Iris pigment epithelial cell (primary cell): ENCODE results near the gene GCAT.
"Not testable (repeated sequence)": the region's sequence is repeated elsewhere in the genome, so short reads cannot be mapped to it uniquely, and the experiment has no call there.

Experiments
- DNase-seq: peaks from one replicate; pipeline ENCODE4 v3.0.0-alpha.2; 2011; ENCODE audit warnings: low read depth

Gene GCAT

DNA sequence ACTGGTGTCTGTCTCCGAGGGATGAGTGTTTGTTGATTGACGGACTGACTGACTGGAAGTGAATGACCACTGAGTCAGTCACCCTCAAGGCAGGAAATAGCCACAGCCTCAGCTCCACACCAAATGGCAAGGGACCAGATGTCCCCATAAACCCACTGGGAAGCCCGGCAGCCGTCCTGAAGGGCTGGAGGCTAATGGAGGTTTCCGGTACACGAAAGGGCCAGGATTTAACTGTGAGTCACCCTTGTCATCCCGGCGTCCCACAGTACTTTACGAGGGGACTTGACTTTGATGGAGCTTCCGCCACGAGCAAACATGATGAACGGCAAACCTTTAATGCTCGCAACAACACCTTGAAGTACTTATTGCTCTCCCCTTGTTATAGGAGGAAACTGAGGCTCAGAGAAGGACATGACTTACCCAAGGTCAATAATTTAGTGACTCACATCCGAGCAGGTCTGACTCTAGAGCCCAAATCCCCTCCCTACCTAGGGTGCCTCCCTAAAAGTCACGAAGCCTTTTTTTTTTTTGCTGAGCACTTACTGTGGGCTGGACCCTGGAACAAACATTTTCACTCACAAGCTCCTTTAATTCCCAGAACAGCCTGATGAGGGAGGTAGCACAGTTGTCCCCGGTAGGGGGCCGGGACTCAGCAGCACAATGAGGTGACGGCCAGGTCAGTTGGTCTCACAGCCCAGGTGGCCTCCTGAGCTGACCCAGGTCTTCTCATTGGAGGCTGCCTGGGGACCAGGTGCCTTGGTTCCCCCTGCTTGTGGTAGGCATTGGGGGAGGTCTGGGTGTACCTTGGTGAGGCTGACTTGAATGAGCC, 25.2 kb upstream of the GCAT start:
- DNase-seq: no peak

DNA sequence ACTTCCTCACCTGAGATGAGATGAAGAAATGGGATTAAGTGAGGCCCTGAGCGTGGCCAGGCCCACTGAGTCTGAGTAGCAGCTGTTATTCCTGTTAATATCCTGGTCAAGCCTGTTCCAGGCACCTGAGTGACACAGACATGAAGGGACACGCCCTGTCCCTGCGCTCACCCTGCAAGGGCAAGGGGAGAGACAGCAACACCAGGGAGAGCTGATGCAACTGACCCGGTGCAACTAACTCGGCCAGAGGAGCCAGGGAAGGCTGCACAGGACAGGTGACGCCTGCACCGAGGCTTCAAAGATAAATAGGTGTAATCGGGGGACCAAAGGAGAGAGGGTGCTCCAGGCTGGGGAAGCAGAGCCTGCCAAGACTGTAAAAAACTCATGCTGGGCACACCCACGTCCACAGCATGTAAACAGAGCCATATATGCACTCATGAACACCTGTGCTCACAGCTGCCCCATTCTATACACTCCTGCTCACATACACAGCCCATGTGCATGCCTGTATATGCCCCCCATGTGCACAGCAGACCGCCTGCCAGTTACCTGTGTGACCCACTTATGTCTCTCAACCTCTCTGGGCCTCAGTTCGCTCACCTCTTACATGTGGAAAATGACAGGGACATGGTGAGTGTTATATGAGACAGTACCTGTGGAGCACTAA, 22.8 kb upstream of the GCAT start:
- no peak for DNase-seq

DNA sequence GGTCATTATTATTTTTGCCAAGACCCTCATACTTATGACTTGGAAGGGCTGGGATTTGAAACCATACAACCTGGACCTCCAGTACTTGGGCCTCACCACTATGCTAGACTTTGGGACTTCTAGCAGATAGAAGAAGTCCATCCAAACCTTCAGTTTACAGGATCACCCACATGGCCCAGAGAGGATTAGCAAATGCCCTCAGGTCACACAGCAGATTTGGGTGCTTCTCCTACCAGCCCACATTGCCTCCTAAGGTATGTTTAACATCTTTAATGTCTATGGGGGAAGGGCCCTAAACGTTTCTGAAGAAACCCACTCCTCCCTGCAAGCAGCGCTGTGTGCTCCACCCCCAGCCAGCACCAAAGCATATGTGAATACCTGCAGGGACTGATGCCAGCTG, 17.5 kb upstream of the GCAT start:
- no peak for DNase-seq

DNA sequence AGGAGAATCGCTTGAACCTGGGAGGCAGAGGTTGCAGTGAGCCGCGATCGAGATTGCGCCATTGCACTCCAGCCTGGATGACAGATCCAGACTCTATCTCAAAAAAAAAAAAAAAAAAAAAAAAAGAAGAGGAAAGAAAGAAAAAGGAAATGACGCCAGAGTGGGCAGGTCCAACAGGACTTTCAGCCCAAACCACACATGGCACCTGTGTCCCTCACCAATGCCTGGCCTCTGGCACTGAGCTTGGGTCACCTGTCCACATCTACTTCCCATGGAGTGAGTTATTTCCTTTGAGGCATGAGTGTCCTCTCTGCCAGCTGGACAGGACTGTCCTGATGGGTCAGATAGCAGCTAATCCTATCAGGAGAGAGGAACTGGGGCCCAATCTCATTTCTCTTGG, 15.2 kb upstream of the GCAT start:
- no peak for DNase-seq

DNA sequence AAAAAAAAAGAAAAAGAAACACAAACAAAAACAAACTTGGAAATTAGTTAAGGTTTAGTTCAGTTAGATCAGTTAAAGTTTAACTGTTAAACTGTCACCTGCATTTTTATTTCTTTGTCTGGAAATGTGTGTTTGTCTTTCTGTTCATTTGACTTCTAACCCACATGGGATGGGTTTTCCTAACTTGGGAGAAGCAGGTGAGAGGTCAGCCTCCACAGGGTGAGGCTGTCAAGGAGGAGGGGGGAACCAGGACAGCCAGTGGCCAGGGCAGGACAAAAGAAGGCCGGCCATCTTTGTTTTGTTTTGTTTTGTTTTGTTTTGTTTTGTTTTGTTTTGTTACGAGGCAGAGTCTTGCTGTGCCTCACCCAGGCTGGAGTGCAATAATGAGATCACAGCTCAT, 13.4 kb upstream of the GCAT start:
- no peak for DNase-seq

DNA sequence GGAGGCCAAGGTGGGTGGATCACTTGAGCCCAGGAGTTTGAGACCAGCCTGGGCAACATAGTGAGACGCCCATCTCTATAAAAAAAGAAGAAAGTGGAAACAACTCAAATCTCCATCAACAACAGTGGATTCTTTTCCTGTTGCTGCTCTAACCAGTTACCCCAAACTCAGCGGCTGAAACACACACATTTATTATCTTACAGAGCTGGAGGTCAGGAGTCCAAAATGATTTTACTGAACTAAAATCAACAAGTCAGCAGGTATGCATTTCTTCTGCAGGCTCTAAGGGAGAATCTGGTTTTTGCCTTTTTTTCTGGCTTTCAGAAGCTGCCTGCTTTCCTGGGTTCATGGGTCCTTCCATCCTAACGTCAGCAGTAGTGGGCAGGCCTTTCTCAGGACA, 11.7 kb upstream of the GCAT start:
- DNase-seq: no peak

DNA sequence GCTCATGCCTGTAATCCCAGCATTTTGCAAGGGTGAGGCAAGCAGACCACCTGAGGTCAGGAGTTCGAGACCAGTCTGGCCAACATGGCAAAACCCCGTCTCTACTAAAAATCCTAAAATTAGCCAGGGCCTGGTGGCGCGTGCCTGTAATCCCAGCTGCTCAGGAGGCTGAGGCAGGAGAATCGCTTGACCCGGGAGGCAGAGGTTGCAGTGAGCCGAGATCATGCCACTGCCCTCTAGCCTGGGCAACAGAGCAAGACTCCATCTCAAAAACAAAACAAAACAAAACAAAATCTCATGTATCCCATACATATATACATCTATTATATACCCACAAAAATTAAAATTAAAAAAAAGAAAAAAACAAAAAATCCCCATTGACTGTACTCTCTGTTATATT, 10.5 kb upstream of the GCAT start:
- DNase-seq: not testable (repeated sequence)

DNA sequence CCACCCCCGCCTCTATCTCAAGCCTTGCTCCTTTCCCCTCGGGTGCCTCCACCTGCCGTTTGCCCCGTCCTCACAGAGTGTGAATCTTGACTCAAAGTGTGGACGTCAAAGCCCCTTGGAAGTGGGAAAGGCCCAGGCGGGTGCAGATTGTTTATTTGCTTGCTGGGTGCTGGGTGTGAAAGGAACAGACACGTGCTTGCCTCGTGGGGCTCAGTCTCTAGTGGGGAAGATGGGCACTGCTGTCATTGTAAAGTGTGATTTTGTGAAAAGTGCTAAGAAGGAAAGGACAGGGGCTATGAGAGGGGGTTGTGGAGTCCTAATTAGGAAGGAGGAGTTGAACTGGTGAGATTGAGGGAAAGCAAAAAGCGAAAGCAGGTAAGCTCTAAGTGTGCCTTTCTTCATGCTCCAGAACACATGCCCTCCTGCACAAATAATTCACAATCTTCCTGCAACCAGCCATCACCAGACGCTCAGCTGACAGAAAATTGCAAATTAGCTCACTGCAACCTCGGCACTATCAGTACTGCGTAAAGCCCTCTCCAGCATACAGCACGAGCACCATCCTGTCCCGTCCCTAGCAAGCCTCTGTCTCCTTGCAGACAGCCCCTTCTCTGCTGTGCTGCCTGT, 9.7 kb upstream of the GCAT start:
- DNase-seq: no peak

DNA sequence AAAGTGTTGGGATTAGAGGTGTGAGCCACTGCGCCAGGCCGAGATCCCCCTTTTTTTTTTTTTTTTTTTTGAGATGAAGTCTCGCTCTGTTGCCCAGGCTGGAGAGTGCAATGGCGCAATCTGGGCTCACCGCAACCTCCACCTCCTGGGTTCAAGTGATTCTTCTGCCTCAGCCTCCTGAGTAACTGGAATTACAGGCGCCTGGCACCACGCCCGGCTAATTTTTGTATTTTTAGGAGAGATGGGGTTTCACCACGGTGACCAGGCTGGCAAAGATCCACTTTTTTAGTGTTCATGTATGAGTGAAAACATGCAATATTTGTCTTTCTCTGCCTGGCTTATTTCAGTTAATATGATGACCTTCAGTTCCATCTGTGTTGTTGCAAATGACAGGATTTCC, 7.8 kb upstream of the GCAT start:
- DNase-seq: not testable (repeated sequence)

DNA sequence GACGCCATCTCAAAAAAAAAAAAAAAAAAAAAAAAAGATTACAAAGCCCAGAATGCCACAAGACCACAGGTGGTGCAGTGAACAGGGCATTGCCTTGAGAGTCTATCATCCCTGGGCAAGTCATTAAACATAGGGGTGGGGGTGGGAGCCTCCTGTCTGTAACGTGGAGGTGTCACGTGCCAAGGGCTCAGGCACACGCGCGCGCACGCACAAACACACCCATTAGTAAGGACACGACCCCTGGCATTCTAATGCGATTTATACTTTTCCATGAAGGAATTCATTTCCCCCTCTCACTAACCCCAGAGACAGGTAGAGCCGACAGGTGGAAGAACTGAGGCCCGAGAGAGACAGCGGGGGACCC, 5.8 kb upstream of the GCAT start:
- DNase-seq: no peak

DNA sequence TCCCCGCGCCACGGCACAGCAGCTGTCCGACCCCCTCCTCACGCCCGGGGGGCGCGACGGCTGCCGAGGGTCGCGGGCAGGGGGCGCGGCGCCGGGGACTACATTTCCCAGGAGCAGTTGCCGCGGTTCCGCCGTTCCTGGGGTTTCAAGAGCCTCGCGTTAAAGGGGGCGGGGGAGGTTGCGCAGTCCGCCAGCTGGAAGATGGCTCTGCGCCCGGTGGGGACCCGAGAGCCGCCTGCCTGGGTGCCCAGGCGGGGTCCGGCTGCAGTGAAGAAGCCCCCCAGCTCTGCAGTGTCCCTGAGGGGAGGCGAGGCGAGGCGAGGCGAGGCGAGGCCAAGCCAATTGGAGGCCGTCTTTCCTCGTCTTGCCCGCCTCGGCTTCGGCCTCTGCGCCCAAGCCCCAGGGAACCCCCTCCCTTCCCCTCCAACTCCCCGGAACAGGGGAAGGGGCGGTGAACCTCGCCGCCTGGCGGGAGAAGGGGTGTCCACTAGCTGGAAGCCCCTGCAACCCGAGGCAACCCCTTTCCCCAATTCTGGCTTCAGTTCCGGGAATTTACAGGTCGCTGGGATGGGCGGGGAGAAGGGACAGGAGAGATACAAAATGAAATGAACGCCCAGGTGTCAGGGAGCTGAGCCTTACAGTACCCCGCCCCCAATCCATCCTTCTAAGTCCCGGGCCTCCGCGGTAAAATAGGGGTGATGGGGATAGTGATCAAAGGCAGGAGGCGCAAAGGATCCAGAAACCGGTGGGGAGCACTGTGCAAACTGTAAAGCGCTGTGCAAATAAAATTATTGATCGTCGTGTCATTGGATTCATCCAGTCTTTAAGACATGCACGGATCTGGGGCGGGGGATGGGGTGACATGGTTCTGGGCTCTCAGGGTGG, 5.2 kb upstream of the GCAT start:
- DNase-seq: peak; percentile 59

DNA sequence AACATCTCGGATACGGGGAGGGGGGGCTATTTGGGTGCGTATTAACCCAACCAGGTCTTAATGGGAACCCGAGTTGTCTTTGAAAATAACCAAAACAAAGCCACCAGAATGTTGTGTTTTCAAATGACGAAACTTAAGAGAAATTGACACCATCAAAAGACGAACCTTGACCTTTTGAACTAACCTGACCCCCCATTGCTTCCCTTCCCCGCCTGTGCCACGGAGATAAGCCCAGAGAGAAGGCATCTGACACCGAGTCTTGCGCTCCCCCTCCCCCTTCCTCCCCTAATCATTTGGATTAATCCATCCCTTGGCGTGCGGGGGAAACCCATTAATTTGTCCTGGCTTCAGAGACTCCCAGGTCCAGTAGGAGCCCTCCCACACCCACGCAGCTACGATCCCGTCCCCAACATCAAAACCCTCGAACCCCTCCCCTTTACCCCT, 4.5 kb upstream of the GCAT start:
- DNase-seq: no peak

DNA sequence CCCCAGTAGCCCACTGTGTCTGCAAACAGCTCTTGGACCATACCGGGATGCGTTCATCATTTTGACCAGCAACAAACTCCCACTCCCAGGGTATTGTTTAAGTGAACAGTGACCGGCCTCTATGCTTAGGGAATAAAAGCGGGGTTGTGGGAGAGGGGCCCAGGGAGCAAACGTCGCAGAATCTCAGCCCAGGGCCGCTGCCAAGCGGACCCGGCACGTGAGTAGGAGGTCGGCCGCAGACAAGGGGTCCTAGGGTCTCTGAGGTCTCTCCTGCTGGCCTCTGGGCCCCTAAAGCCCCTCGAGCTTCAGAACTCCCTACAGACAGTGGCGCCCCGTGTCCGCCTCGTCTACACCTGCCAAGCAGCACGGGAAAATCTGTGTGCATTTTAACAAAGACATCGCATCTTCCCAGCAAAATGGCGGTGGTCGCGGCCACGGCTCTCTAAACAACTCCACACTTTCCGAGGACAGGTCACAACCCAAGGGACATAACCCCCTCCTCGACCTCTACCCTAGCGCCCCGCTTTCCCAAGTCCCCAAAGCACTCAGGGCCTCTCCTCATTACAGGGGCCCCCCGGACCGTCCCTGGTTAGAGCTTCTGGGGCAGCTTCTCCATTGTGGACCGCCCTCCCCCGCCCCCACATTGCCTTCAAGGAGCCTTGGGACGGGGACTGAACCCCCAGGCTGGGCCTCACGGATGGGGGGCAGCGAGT, 3.9 kb upstream of the GCAT start:
- DNase-seq: no peak

DNA sequence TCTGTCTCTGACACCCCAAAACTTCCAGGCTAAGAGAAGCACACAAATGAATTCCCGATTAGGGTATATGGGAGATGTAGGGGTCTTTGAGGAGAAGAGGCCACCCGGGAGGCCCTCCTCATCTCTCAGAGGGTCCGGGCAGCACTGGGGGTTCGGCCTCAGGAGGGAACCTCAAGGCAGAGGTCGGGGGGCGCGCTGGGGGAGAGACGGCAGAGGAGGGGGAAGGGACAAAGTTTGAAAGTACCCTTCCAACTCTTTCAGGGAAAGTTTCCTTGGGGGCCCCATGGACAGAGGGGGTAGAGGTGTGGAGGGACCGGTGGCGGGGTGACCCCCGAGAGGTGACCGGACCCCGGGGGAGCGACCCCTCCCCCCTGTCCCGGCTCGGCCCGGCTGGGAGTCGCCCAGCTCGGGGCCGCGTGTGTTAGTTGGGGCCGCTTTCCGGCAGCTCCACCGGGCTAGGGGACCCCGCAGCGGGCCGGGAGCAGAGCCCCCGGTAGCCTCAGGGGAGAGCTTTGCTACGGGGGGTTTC, 3.3 kb upstream of the GCAT start:
- no peak for DNase-seq

DNA sequence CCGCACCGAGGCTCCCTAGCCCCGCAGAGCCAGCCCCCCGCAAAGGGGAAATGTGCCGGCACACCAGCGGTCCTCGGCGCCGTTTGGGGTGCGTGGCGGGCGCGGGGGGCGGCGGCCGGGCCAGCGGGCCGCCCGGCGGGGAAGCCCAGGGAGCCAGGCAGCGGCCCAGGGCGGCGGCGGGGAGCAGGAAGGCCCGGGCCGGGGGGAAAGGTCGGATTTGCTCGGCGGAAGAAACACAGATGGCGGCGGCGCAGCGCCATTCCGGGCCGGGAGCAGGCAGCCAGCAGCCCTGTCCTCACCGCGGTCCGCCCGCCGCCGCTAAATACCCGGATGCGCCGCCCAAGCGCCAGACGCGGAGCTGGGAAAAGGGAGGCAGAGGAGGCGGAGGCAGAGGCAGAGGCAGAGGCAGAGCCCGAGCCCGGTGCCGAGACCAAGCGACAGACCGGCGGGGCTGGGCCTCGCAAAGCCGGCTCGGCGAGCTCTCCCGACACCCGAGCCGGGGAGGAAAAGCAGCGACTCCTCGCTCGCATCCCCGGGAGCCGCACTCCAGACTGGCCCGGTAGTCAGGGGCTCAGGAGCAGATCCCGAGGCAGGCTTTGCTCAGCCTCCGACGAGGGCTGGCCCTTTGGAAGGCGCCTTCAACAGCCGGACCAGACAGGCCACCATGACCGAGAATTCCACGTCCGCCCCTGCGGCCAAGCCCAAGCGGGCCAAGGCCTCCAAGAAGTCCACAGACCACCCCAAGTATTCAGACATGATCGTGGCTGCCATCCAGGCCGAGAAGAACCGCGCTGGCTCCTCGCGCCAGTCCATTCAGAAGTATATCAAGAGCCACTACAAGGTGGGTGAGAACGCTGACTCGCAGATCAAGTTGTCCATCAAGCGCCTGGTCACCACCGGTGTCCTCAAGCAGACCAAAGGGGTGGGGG, 2.6 kb upstream of the GCAT start:
- DNase-seq: peak; percentile 77

DNA sequence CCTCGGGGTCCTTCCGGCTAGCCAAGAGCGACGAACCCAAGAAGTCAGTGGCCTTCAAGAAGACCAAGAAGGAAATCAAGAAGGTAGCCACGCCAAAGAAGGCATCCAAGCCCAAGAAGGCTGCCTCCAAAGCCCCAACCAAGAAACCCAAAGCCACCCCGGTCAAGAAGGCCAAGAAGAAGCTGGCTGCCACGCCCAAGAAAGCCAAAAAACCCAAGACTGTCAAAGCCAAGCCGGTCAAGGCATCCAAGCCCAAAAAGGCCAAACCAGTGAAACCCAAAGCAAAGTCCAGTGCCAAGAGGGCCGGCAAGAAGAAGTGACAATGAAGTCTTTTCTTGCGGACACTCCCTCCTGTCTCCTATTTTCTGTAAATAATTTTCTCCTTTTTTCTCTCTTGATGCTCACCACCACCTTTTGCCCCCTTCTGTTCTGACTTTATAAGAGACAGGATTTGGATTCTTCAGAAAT, 1.9 kb upstream of the GCAT start:
- DNase-seq: no peak

DNA sequence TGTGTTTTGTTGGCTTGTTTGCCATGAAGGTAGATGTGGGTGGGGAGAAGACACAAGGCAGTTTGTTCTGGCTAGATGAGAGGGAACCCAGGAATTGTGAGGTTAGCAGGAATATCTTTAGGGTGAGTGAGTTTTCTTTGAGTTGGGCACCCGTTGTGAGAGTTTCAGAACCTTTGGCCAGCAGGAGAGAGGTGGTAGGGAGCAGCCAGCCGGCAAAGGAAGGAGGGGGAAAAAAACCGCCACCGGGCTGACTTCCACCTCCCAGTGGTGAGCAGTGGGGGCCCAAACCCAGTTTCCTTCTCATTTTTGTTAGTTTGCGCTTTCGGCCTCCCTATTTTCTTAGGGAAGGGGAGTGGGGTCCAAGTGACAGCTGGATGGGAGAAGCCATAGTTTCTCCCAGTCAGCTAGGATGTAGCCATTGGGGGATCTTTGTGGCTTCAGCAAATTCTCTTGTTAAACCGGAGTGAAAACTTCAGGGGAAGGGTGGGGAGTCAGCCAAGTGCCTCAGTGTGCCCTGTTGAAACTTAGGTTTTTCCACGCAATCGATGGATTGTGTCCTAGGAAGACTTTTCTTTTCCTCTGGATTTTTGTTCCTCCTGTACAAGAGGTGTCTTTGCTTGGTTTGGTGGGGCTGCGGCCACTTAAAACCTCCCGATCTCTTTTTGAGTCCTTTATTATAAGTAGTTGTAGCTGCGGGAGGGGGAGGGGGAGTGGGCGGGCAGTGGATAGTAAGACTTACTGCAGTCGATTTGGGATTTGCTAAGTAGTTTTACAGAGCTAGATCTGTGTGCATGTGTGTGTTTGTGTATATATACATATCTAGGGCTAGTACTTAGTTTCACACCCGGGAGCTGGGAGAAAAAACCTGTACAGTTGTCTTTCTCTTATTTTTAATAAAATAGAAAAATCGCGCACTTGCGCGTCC, 1.1 kb upstream of the GCAT start:
- peak; percentile 41 for DNase-seq

DNA sequence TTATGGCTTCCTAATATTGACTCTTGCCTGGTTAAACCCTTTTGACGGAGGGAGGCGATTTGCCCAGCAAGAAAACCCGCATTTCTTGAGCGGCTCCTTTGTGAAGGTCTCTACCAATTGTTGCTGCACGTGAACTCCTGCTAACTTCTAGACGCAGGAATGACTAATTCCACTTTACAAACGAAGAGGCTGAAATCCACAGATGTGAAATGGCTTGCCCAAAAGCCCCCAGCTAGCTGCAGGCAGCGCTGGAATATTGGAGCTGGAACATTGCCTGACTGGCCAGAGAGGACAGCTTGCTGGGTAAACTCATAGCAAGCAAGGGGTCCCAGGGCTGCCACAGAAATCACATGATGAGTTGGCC, 542 bp downstream of the GCAT start:
- peak; percentile 62 for DNase-seq

DNA sequence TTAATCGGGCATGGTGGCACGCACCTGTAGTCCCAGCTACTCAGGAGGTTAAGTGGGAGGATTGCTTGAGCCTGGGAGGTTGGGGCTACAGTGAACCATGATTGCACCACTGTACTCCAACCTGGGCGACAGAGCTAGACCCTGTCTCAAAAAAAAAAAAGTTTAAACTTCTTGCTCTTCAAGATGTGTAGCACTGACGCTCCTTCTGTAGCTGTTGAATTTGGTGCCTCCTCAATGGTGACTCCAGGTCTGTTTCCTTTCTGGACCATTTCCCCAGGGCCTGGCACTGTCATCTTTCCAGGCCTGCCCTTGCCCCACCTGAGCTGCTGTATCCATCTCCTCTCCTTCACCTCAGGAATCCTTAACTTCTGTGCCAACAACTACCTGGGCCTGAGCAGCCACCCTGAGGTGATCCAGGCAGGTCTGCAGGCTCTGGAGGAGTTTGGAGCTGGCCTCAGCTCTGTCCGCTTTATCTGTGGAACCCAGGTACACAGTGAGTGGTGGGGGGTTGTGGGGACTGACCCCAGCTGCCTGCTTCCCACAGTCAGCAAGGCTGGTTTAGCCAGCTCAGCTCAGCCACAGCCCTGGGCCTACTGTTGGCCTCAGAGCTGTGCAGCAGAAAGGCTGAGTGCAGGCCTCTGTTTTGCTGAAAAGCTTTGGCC, 2.1 kb downstream of the GCAT start:
- no peak for DNase-seq
